IPS-18c (cell line): ENCODE data around the gene BTBD17.

ENCODE experiments used
- H3K4me3 ChIP-seq: 2 replicates; pipeline ENCODE4 v1.7.0; 2013; ENCODE audit warnings: low read depth, mild to moderate bottlenecking, low read length, moderate library complexity; ENCODE audit not compliant: insufficient read depth
- H3K9me3 ChIP-seq: one replicate; pipeline ENCODE4 v1.6.1; 2013; ENCODE audit warnings: mild to moderate bottlenecking, low read length, moderate library complexity; ENCODE audit not compliant: control insufficient read depth, insufficient read depth

BTBD17 gene

DNA sequence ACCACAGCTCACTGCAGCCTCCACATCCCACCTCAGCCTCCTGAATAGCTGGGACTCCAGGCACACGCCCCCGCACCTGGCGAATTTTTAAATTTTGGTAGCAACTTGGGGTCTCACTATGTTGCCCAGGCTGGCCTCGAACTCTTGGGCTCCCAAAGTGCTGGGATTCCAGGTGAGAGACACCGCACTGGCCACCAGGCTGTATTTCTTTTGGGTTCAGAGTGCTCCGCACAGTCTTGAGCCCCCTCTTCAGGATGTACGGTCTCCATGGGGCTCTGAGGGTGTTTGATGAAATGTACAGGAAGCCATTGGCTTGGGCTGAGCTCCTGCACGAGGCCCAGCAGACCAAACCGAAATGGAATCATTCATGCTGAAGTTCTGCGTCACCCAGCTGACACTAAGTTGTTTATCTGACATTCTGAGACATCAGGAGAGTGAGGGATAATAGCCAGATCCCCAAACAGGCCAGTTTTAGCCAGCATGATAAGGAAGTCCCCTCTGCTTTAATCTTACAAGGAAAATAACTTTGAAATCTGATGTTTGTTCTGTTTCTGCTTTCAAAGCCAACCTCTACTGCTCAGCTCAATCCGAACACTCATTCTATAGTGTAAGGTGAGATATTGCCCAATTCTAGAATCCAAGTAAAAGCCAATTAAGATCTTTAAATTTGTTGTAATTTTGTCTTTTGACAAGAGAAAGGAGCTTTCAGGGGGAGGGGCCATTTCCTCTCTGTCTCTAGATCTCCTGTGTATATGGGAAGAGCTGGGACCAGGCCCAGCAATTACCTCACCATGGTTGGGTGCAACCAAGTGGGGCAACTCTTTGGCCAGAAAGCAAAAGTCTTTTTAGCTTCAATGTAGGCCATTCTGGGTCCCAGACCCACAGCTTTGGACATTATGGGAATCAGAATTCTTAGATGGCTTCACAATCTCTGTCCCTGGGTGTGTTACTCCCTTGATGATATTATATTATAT, 29.3 kb upstream of the BTBD17 start:
- Histone ChIP-seq H3K4me3 (no peak overlapping the region), H3K9me3 (no peaks in the 10 kb centered on the region)

GRCh38 chr17:74389937-74390679, 28.4 kb upstream of the BTBD17 start:
- no peaks in the 10 kb centered on the region for H3K9me3 ChIP-seq

GRCh38 chr17:74389084-74389753, 27.6 kb upstream of the BTBD17 start:
- no peaks in the 10 kb centered on the region for H3K9me3 ChIP-seq

More at GRCh38 chr17:74389937-74390679, 28.4 kb upstream of the BTBD17 start:
- no peak overlapping the region for H3K4me3 ChIP-seq

DNA sequence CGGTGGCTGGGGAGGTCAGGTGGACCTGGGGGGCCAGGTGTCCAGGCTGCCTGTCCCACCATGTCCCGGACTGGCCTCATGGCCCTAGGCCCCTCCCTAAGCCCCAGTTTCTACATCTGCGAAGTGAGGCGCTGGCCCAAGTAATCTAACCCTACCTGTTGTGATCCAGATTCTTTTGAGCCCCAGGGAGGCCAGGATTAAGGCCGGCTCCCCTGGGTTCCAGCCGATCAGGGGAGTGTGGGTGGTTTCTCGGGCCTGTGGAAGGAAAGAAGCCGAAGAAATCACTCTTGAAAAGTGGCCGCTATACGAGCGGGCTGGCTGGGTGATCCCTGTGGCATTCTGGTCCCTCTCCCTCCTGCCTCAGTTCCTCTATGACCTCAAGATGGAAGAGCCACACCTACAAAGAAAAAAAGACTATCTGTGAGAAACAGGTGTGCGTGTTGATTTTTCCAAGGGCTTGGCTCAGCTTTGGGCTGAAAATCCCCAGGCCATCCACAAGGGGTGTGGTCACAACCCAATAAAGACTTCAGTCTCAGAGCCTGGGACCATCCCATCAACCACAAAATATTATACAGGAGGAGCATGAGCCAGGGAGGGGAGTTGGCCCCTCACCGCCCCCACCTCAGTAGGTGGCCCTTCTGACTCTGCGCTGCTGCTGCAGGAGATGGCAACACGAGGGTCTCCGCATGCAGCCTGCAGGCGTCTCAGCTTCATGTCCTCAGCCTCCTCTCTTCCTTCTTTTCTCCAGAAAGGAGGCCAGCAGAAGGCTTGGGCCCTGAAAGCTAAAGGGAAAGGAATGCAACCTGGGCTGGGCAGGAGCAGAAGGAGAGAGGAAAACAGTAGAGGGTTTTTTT, 25.9 kb upstream of the BTBD17 start:
- no peaks in the 10 kb centered on the region for H3K9me3 ChIP-seq
- H3K4me3 ChIP-seq, result no peak overlapping the region

More at GRCh38 chr17:74389084-74389753, 27.6 kb upstream of the BTBD17 start:
- no peak overlapping the region for H3K4me3 ChIP-seq

- H3K9me3 ChIP-seq, result no peaks in the 10 kb centered on the region
- H3K4me3 ChIP-seq, result no peak overlapping the region
Observed at GRCh38 chr17:74386386-74386785, 24.7 kb upstream of the BTBD17 start.

GRCh38 chr17:74385201-74385600, 23.5 kb upstream of the BTBD17 start:
- no peak overlapping the region for H3K4me3 ChIP-seq
- H3K9me3 ChIP-seq, result no peaks in the 10 kb centered on the region

- H3K4me3 ChIP-seq, result no peak overlapping the region
Observed at GRCh38 chr17:74383141-74383540, 21.5 kb upstream of the BTBD17 start.

GRCh38 chr17:74380959-74381808, 19.5 kb upstream of the BTBD17 start:
- no peaks in the 10 kb centered on the region for H3K9me3 ChIP-seq
- no peak overlapping the region for H3K4me3 ChIP-seq

More at GRCh38 chr17:74383141-74383540, 21.5 kb upstream of the BTBD17 start:
- H3K9me3 ChIP-seq, result no peaks in the 10 kb centered on the region

DNA sequence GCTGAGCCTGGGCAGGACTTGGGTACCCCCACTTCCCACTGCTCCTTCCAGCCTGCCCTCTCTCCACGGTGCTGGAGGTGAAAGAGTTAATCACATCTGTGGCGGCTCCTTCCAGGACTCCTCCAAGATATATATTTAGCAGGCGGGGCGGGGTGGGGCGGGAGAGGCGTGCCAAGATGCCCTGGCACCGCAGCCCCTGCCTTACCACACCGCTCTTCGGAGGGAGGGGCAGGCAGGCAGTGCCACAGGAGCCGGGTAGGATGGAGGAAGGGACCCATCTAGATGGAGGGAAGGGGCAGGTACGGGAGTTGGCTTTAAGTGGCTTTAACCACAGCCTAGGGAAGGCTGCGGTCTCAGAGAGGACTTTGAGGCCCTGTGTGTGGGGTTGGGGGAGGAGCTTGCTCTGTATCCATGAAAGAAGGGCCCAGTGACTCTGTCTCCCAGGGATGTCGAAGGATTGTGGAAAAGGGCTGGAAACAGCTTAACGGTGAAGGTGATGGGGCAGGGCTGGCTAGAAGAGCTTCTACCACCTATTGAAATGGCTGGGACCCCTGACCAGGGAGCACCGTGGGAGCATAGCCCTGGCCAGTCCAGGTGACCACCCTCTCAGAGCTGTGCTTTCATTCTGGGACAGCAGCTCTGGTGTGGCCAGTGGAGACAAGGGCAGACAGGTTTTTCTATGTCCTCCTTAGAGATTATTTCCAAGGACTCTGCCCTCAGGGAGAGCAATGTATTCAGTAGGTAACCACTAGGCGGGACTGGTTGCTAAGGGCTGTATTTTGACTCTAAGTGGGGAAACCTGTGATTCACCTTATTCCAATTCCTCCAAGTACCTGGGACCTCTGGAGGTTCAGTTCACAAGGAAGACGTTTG, 18.7 kb upstream of the BTBD17 start:
- H3K9me3 ChIP-seq, result no peaks in the 10 kb centered on the region
- H3K4me3 ChIP-seq, result 0 out of 2 replicates have a peak overlapping the region, but pooled peaks have one; percentile 9

GRCh38 chr17:74379495-74380085, 17.9 kb upstream of the BTBD17 start:
- 0 out of 2 replicates have a peak overlapping the region, but pooled peaks have one; percentile 9 for H3K4me3 ChIP-seq
- H3K9me3 ChIP-seq, result no peaks in the 10 kb centered on the region

DNA sequence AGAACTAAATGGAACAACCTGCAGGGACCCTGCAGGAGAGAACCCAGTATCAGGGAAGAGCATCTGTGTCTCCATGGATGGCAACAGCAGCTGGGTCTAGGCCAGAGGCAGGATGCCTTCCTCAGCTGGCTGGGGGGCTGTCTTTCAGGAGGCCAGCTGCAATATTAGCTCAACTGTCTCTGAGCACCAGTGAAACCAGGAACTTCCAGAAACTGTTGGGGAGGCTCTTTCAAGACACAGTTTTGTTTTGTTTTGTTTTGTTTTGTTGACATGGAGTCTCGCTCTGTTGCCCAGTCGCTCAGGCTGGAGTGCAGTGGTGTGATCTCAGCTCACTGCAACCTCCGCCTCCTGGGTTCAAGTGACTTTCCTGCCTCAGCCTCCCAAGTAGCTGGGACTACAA, 13.2 kb upstream of the BTBD17 start:
- no peaks in the 10 kb centered on the region for H3K9me3 ChIP-seq

GRCh38 chr17:74373838-74374606, 12.4 kb upstream of the BTBD17 start:
- H3K9me3 ChIP-seq, result no peaks in the 10 kb centered on the region
- no peak overlapping the region for H3K4me3 ChIP-seq

More for the DNA sequence above, 13.2 kb upstream of the BTBD17 start:
- H3K4me3 ChIP-seq, result no peak overlapping the region

DNA sequence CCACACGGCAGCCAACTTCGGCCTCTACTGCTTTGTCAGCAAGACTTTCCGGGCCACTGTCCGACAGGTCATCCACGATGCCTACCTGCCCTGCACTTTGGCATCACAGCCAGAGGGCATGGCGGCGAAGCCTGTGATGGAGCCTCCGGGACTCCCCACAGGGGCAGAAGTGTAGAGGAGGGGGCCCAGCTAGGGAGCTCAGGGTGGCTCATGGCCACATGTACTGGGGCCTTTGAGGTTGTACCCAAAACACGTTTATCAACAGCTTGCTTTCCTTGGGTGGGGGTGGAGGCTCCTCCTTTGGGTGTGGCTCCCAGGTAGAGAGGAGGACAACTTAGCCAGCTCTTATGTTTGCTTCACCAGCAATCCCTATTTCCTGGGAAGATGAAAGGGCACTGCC, 10.8 kb upstream of the BTBD17 start:
- H3K9me3 ChIP-seq, result no peaks in the 10 kb centered on the region
- H3K4me3 ChIP-seq, result no peak overlapping the region

DNA sequence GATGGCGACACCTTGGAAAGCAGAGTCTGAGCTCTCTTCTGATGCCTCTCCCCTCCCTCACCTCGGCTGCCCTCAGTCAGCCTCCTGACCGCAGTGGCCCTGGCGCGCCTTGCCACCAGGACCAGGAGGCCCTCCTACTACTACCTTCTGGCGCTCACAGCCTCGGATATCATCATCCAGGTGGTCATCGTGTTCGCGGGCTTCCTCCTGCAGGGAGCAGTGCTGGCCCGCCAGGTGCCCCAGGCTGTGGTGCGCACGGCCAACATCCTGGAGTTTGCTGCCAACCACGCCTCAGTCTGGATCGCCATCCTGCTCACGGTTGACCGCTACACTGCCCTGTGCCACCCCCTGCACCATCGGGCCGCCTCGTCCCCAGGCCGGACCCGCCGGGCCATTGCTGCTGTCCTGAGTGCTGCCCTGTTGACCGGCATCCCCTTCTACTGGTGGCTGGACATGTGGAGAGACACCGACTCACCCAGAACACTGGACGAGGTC, 10.0 kb upstream of the BTBD17 start:
- Histone ChIP-seq H3K9me3 (no peaks in the 10 kb centered on the region), H3K4me3 (no peak overlapping the region)
